ENCODE measurements around the gene USF2.
"Not testable (repeated sequence)": the region's sequence is repeated elsewhere in the genome, so short reads cannot be mapped to it uniquely, and the experiment has no call there.

Gene USF2

GRCh38 chr19:35281303-35281702, 12.5 kb downstream of the USF2 start:
- no peak overlapping the region for H3K4me3 ChIP-seq
- TF ChIP-seq EZH2 (IDR thresholded peaks at IDR 0.05) (no peak), FOXP2 (optimal IDR thresholded peaks at IDR 0.05; ENCODE audit: control extremely low read depth, extremely low read length, insufficient read depth) (no peak), POLR2AphosphoS5 (IDR thresholded peaks at IDR 0.05; ENCODE audit: borderline replicate concordance, low read depth, low read length) (no peak)
- no peak for DNase-seq (ENCODE audit: low read depth, low spot score)
- no peak overlapping the region for H3K27ac ChIP-seq
- H3K36me3 ChIP-seq (ENCODE audit: insufficient read depth, low read length) = no peaks in the 10 kb centered on the region; the same call in 1 of the 2 replicates
- H3K9me3 ChIP-seq (ENCODE audit: low read depth, low read length) = no peaks in the 10 kb centered on the region
- H3K9ac ChIP-seq (ENCODE audit: insufficient read length) = no peak overlapping the region

GRCh38 chr19:35284153-35285094, 15.7 kb downstream of the USF2 start:
- no peaks in the 10 kb centered on the region for H3K9me3 ChIP-seq (ENCODE audit: low read depth, low read length)
- no peaks in the 10 kb centered on the region for H3K36me3 ChIP-seq (ENCODE audit: insufficient read depth, low read length)
- H3K27ac ChIP-seq = no peak overlapping the region
- no peak overlapping the region for H3K4me3 ChIP-seq
- no peak overlapping the region for H3K9ac ChIP-seq (ENCODE audit: insufficient read length)
- TF ChIP-seq POLR2AphosphoS5 (IDR thresholded peaks at IDR 0.05; ENCODE audit: borderline replicate concordance, low read depth, low read length) (no peak), EZH2 (IDR thresholded peaks at IDR 0.05) (no peak), FOXP2 (optimal IDR thresholded peaks at IDR 0.05; ENCODE audit: control extremely low read depth, extremely low read length, insufficient read depth) (no peak)
- no peak for DNase-seq (ENCODE audit: low read depth, low spot score)

GRCh38 chr19:35285095-35285449, 16.3 kb downstream of the USF2 start:
- Histone ChIP-seq H3K27ac (no peak overlapping the region), H3K9ac (ENCODE audit: insufficient read length) (no peak overlapping the region), H3K4me3 (no peak overlapping the region), H3K36me3 (ENCODE audit: insufficient read depth, low read length) (no peaks in the 10 kb centered on the region), H3K9me3 (ENCODE audit: low read depth, low read length) (no peaks in the 10 kb centered on the region)
- DNase-seq (ENCODE audit: low read depth, low spot score) = no peak
- TF ChIP-seq FOXP2 (optimal IDR thresholded peaks at IDR 0.05; ENCODE audit: control extremely low read depth, extremely low read length, insufficient read depth) = no peak
- no peak for TF ChIP-seq POLR2AphosphoS5 (IDR thresholded peaks at IDR 0.05; ENCODE audit: borderline replicate concordance, low read depth, low read length)
- no peak for TF ChIP-seq EZH2 (IDR thresholded peaks at IDR 0.05)

- H3K36me3 ChIP-seq (ENCODE audit: insufficient read depth, low read length); H3K27ac ChIP-seq; DNase-seq (ENCODE audit: low read depth, low spot score); H3K9ac ChIP-seq (ENCODE audit: insufficient read length); H3K9me3 ChIP-seq (ENCODE audit: low read depth, low read length); H3K4me3 ChIP-seq: not testable (repeated sequence)
Observed at GRCh38 chr19:35285465-35285864, 16.7 kb downstream of the USF2 start.

- not testable (repeated sequence) for H3K4me3 ChIP-seq; H3K27ac ChIP-seq; H3K9ac ChIP-seq (ENCODE audit: insufficient read length); H3K9me3 ChIP-seq (ENCODE audit: low read depth, low read length); H3K36me3 ChIP-seq (ENCODE audit: insufficient read depth, low read length); DNase-seq (ENCODE audit: low read depth, low spot score)
Observed at GRCh38 chr19:35286101-35286500, 17.3 kb downstream of the USF2 start.

GRCh38 chr19:35287713-35288112, 19.0 kb downstream of the USF2 start:
- Histone ChIP-seq H3K27ac (no peak overlapping the region), H3K36me3 (ENCODE audit: insufficient read depth, low read length) (no peaks in the 10 kb centered on the region), H3K9ac (ENCODE audit: insufficient read length) (no peak overlapping the region), H3K4me3 (no peak overlapping the region), H3K9me3 (ENCODE audit: low read depth, low read length) (no peaks in the 10 kb centered on the region)
- DNase-seq (ENCODE audit: low read depth, low spot score) = no peak
- no peak for TF ChIP-seq FOXP2 (optimal IDR thresholded peaks at IDR 0.05; ENCODE audit: control extremely low read depth, extremely low read length, insufficient read depth)
- TF ChIP-seq POLR2AphosphoS5 (IDR thresholded peaks at IDR 0.05; ENCODE audit: borderline replicate concordance, low read depth, low read length) = no peak
- TF ChIP-seq EZH2 (IDR thresholded peaks at IDR 0.05) = no peak

GRCh38 chr19:35288331-35288730, 19.6 kb downstream of the USF2 start:
- TF ChIP-seq EZH2 (IDR thresholded peaks at IDR 0.05) = no peak
- TF ChIP-seq POLR2AphosphoS5 (IDR thresholded peaks at IDR 0.05; ENCODE audit: borderline replicate concordance, low read depth, low read length) = no peak
- no peak for TF ChIP-seq FOXP2 (optimal IDR thresholded peaks at IDR 0.05; ENCODE audit: control extremely low read depth, extremely low read length, insufficient read depth)
- no peak overlapping the region for H3K27ac ChIP-seq
- H3K4me3 ChIP-seq = no peak overlapping the region
- no peaks in the 10 kb centered on the region for H3K9me3 ChIP-seq (ENCODE audit: low read depth, low read length)
- no peaks in the 10 kb centered on the region for H3K36me3 ChIP-seq (ENCODE audit: insufficient read depth, low read length)
- H3K9ac ChIP-seq (ENCODE audit: insufficient read length) = no peak overlapping the region
- DNase-seq (ENCODE audit: low read depth, low spot score) = no peak

- H3K4me3 ChIP-seq = no peak overlapping the region
- DNase-seq (ENCODE audit: low read depth, low spot score) = no peak
- no peak overlapping the region for H3K27ac ChIP-seq
- TF ChIP-seq POLR2AphosphoS5 (IDR thresholded peaks at IDR 0.05; ENCODE audit: borderline replicate concordance, low read depth, low read length) (no peak), EZH2 (IDR thresholded peaks at IDR 0.05) (no peak), FOXP2 (optimal IDR thresholded peaks at IDR 0.05; ENCODE audit: control extremely low read depth, extremely low read length, insufficient read depth) (no peak)
- H3K9me3 ChIP-seq (ENCODE audit: low read depth, low read length) = no peaks in the 10 kb centered on the region
- H3K9ac ChIP-seq (ENCODE audit: insufficient read length) = no peak overlapping the region
- no peaks in the 10 kb centered on the region for H3K36me3 ChIP-seq (ENCODE audit: insufficient read depth, low read length)
Observed at GRCh38 chr19:35288906-35289305, 20.1 kb downstream of the USF2 start.

All from SK-N-MC (cell line).